Urothelium cell line (cell line): ENCODE data around the gene TTN.
A peak's percentile ranks its signal among the peaks of the same experiment; 100 is the strongest.

Experiments
- DNase-seq: peaks from one replicate; pipeline ENCODE4 v3.0.0; 2011; ENCODE audit warnings: low spot score, mixed read lengths
- FAIRE-seq: peaks from 2 replicates; lab custom pipeline; 2011; peaks lifted over from hg19 to GRCh38; lab: Jason Lieb, UNC

TTN gene

GRCh38 chr2:178506949-178507348 lies 300.3 kb downstream of the TTN start:
- DNase-seq (no peak), FAIRE-seq (no peak)

GRCh38 chr2:178506524-178506923 lies 300.7 kb downstream of the TTN start:
- DNase-seq (no peak), FAIRE-seq (no peak)

GRCh38 chr2:178506101-178506500 lies 301.1 kb downstream of the TTN start:
- no peak for FAIRE-seq
- DNase-seq = no peak

GRCh38 chr2:178502751-178503150 lies 304.5 kb downstream of the TTN start:
- no peak for FAIRE-seq

DNA sequence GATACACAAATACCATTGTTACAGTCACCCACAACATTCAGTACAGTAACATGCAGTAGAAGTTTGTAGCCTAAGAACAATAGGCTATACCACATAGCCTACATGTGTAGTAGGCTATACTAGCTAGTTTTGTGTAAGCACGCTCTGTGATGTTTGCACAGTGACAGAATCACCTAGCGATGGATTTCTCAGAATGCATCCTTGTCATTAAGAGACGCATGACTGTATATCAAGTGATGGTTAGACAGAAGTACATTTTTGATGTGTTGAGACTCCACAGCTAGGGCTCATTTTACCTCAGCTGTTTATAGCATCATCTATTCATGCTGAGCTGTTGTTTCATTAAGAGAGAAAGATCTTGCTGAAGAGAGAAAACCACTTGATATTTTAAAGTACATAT lies 307.6 kb downstream of the TTN start:
- no peak for FAIRE-seq
- no peak for DNase-seq

More at GRCh38 chr2:178502751-178503150, 304.5 kb downstream of the TTN start:
- DNase-seq = no peak

GRCh38 chr2:178498137-178498536 lies 309.1 kb downstream of the TTN start:
- FAIRE-seq = no peak
- no peak for DNase-seq

DNA sequence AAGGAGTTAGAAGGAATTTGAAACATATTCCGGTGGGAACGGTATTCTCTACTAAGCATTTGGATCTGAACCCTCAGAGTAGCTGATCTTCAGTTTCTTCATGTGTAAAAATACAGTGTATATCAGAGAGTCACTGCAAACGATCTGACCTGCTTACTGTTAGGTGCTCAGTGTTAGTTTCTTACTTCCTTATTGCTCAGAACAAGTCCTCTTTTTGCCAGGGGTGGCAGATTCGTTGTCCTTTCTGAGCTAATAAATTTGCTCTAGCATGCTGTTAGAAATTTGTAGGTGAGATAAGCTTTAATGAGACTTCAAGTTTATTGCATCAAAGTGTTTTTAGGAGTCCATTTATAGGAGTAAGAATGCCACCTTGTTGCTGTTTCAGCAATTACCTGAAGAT lies 311.2 kb downstream of the TTN start:
- DNase-seq = no peak
- FAIRE-seq = no peak

GRCh38 chr2:178491612-178492011 lies 315.6 kb downstream of the TTN start:
- FAIRE-seq (no peak), DNase-seq (no peak)

GRCh38 chr2:178485356-178485755 lies 321.9 kb downstream of the TTN start:
- no peak for DNase-seq
- FAIRE-seq = no peak

DNA sequence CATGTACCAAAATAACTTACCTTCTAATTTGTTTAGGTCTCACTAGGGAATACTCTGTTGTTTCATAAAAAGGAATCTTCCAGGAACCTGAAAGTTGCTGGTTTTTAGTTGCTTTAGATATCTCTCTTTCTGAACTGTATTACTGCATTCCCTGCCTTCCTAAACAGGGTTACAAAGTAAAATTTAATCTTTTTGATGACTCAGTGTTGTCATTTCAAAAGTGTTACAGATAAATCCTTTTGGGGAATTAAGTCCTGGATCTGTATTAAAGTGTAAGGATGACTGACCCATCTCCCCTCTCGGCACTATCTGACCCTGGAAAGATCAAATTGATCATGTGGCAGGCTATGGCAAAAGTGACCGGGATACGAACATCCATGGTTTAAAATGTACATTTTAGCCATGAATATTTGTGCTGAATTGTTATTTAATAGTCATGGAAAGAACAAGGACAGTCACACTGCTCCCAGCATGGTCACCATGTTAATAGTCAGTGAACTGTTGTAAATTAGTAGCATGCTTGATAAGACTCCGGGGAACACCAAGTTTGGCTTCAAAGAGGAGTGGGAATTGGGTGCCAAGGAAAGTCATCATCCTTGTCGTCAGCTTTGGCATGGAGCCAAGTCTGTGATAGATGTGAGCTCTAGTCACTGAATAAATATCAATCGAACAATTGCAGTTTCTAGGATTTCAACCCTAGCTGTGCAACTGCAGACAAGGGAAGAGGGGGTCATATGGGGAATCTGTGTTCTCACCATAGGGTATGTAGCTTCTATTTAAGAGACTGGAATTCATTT lies 322.8 kb downstream of the TTN start:
- no peak for DNase-seq
- no peak for FAIRE-seq

DNA sequence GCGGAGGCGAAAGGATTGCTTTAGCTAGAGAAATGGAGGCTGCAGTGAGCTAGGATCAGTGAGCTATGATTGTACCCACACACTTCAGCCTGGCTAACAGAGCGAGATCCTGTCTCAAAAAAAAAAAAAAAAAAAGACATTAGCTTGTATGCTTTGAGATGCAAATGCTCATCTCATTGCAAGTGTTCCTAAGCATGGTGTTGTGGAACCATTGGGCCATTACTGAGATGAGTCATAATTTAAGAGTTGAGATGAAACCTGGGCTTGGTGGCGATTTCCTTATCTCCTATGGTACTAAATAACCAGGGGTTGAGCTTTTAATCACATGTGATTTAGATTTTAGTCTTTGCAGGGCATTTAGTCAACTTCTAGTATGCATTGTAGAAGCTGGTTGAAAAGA lies 324.8 kb downstream of the TTN start:
- DNase-seq (no peak), FAIRE-seq (no peak)

DNA sequence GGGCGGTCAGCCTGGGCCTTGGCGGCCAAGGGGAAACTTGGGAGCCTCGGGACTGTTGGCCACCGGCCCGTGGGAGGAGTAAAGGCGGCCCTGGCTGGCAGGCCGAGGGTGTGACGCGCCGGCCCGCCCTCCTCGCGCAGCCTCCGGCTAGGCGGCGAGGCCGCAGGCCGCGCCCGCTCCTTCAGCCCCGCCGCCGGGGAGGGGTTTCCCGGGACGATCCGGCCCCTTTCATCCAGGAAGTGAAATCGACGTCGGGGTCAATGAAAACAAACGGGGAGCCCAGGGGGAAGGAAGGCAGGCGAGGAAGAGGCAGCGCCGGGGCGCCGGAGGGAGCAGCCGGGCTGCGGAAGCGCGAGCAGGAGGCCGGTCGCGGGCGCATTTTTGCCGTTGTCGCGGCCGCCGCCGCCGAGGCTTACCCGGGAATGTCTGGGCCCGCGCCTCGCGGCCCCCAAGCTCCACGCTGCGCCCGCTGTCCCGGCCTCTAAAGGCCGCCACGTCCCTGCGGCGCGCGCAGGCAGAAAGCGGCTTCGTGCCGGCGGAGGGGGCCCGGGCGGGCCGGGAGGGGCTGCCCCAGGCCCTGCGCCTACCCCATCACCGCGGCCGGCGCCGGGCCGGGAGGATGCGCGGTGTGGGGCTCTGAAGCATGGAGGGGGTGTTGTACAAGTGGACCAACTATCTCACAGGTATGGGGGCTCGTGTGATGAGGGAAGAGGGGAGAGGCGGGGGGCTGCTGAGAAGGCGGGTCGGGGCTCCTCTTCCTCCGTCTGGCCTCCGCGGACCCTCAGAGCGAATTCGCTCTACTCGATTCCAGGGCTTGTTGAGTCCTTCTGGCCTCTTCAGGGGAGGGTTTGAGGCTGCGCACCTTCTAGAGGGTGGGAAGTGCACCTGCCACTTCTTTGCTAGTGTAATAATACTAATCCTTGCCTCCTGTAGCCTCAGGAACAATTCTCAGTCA lies 326.7 kb downstream of the TTN start, which contains the start of gene PLEKHA3:
TSS of gene PLEKHA3 (plus strand) at position 231 of the 955 bp plus-strand sequence. CDS start at position 644, 413 bp downstream.
- DNase-seq = peak; percentile 96

DNA sequence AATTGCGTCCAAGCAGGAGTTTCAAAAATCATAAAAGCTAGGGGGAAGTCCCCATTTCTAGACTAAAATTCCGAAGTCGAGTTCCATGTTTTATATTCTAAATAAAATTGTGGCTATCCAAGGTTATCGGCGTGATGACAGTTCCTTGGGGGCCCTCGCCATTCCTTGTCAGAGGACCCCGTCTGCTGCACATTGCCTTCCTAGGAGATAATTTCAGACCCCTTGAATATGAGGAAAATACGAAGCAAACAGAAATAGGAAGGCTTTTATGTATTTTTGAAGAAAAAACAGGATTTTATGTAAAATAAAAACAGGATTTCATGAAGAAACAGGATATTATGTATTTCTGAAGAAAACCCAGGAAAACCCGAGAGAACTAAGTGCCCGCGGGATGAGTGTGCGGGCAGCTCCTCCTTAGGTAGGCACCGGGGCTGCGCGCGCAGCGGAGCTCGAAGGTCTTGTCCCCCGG lies 327.4 kb downstream of the TTN start:
- FAIRE-seq = no peak
- no peak for DNase-seq

More for the DNA sequence above, 326.7 kb downstream of the TTN start, which contains the start of gene PLEKHA3:
- FAIRE-seq = peak; percentile 65

- FAIRE-seq (no peak), DNase-seq (no peak)
These were observed 328.0 kb downstream of the TTN start for GRCh38 chr2:178479275-178479616.

- DNase-seq (peak; percentile 83), FAIRE-seq (no peak)
These were observed 328.6 kb downstream of the TTN start, which contains the start of gene FKBP7 for GRCh38 chr2:178478439-178479274. TSS of gene FKBP7 (minus strand) at chr2:178478600. CDS start at chr2:178478499, 101 bp downstream.

DNA sequence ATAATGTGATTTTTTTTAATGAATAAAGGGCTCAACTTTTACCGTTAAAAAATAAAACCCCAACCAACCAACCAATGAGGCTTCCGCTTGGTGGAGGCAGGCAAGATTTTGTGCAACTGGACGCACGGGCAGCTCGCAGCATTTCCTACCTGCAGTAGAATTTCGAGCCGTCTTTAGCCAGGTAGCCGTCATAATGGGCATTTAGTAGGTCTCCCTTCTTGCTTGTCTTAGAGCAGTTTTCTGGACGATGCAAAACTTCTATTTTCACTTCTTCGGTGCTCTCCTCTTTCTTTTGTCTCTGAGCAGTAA lies 329.1 kb downstream of the TTN start:
- no peak for FAIRE-seq
- peak; percentile 11 for DNase-seq

- FAIRE-seq (no peak), DNase-seq (no peak)
These were observed 329.6 kb downstream of the TTN start for GRCh38 chr2:178477443-178478129.

DNA sequence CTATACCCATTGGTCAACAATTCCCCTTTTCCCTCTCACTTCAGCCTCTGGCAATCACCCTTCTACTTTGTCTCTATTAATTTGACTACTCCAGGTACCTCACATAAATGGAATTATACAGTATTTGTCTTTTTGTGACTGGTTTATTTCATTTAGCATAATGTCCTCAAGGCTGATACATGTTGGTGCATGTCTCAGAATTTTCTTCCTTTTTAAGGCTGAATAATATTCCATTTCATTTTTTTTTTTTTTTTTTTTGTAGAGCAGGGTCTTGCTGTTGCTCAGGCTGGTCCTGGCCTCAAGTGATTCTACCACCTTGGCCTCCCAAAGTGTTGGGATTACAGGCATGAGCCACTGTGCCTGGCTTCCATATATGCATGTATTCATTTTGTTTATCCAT lies 330.7 kb downstream of the TTN start:
- DNase-seq (no peak), FAIRE-seq (no peak)
